SU-DHL-6 (cell line): ENCODE results near the gene VASN.

Experiments used
- H2AFZ ChIP-seq: fragments of 200-600 bp; sonication (generic); 2 replicates; pipeline ENCODE4 v1.6.1; 2014; ENCODE audit warnings: low read depth, mild to moderate bottlenecking, moderate library complexity, mixed read lengths, antibody characterized with exemption, low read length; ENCODE audit not compliant: severe bottlenecking
- H3F3A ChIP-seq: fragments of 200-600 bp; shearing (Covaris generic); 2 replicates; pipeline ENCODE4 v1.6.0; 2016; ENCODE audit warnings: antibody characterized with exemption, mild to moderate bottlenecking; ENCODE audit not compliant: insufficient read depth
- H3K27ac ChIP-seq: fragments of 200-600 bp; sonication (generic); 2 replicates; pipeline ENCODE4 v1.5.1; 2016; ENCODE audit warnings: low read depth, mild to moderate bottlenecking, low read length, moderate library complexity, mixed read lengths
- H3K27me3 ChIP-seq: fragments of 200-600 bp; sonication (generic), shearing (Covaris generic); 2 replicates; pipeline ENCODE4 v1.6.0; 2014; ENCODE audit warnings: mild to moderate bottlenecking, low read length
- H3K36me3 ChIP-seq: fragments of 200-600 bp; sonication (generic); 2 replicates; pipeline ENCODE4 v1.6.1; 2014; ENCODE audit warnings: mild to moderate bottlenecking, low read length, mixed read lengths
- H3K4me2 ChIP-seq: fragments of 300-600, 200-600 bp; shearing (Covaris generic), sonication (generic); 2 replicates; pipeline ENCODE4 v1.6.0; 2014; ENCODE audit warnings: low read length, low read depth, mild to moderate bottlenecking; ENCODE audit not compliant: poor library complexity, severe bottlenecking
- H3K4me3 ChIP-seq: fragments of 200-600 bp; sonication (generic); 2 replicates; pipeline ENCODE4 v1.5.1; 2014; ENCODE audit warnings: antibody characterized with exemption, low read length, mild to moderate bottlenecking, mixed read lengths; ENCODE audit not compliant: insufficient read depth, poor library complexity, severe bottlenecking
- H3K79me2 ChIP-seq: fragments of 200-600 bp; sonication (generic); 2 replicates; pipeline ENCODE4 v1.6.1; 2014; ENCODE audit warnings: mild to moderate bottlenecking, low read length, moderate library complexity; ENCODE audit not compliant: insufficient read depth
- H3K9ac ChIP-seq: fragments of 200-600 bp; sonication (generic); 2 replicates; pipeline ENCODE4 v1.7.0; 2014; ENCODE audit warnings: mild to moderate bottlenecking, low read length
- H3K9me2 ChIP-seq: fragments of 200-600 bp; sonication (generic); replicated peaks from 2 replicates; pipeline ENCODE4 v1.6.1; 2014; ENCODE audit warnings: low read length; ENCODE audit not compliant: insufficient read depth
- H3K9me3 ChIP-seq: fragments of 200-600 bp; sonication (generic); 2 replicates; pipeline ENCODE4 v1.6.1; 2014; ENCODE audit warnings: low read length, mixed read lengths; ENCODE audit not compliant: insufficient read depth
- H4K20me1 ChIP-seq: fragments of 200-600 bp; sonication (generic); 2 replicates; pipeline ENCODE4 v1.6.1; 2014; ENCODE audit warnings: low read depth, mild to moderate bottlenecking, antibody characterized with exemption, low read length, moderate library complexity, mixed read lengths
- EZH2phosphoT487 ChIP-seq: fragments of 200-600 bp; sonication (generic), shearing (Covaris generic); conservative IDR thresholded peaks from 2 replicates; pipeline ENCODE4 v1.6.1; 2018; ENCODE audit warnings: mild to moderate bottlenecking, antibody characterized with exemption, low read length, moderate library complexity, mixed read lengths
- TF ChIP-seq, protein P1 (sequence below): fragments of 200-600 bp; sonication (generic); IDR thresholded peaks from one replicate; pipeline ENCODE4 v1.5.1; 2017; ENCODE audit warnings: antibody characterized with exemption, mild to moderate bottlenecking, low read length, moderate library complexity; ENCODE audit not compliant: insufficient read depth, poor library complexity, severe bottlenecking

The VASN gene

DNA sequence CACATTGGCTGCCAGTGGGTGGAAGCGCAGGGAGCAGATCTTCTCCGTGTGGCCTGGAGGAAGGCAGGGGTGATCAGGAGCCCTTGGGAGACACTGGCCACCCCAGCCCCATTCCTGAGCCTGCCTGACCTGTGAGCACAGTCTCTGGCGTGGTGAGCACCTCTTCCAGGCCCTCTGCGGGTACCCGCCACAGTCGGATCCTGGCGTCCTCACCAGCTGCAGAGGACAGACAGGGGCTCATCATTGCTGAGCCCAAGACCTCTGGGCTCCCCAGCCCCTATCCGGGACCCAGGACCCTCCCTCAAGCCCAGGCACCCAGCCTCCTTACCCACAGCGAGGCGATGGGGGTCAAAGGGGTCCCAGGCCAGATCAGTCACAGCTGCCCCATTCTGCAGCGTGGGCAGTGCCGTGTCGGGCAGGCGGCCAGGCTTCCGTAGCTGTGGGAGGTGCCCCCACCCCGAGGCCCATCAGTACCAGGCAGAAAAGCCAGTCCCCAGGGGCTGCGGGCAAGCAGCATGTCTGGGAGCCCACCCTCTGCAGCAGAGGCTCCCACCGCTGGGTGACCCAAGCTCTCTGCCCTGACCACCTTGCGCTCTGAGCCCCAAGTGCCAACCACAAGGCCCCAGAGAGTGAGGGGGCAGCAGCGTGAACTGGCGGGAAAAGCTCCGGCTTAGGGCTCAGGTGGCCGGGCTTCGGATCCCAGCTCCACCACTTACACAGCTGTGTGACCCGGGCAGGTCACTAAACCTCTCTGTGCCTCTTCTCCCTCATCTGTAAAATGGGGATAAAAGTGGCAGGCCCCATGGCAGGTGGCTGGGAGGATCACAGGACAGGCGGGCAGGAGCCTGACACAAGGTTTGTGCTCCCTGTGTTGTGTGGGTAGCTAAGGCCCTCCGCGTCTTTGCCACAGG, 10.4 kb upstream of the VASN start:
- Histone ChIP-seq H3K4me2 (no peak overlapping the region), H2AFZ (no peak overlapping the region), H4K20me1 (no peaks in the 10 kb centered on the region), H3K27me3 (no peaks in the 10 kb centered on the region), H3K27ac (peak overlapping the region; percentile 89), H3K9ac (no peak overlapping the region), H3K9me3 (no peaks in the 10 kb centered on the region), H3F3A (peaks cover 13% of the 10 kb centered on the region; the same call in 1 of the 2 replicates), H3K36me3 (peaks cover 3% of the 10 kb centered on the region; the same call in 1 of the 2 replicates), H3K9me2 (no peaks in the 10 kb centered on the region), H3K4me3 (no peak overlapping the region), H3K79me2 (no peaks in the 10 kb centered on the region)
- TF ChIP-seq EZH2phosphoT487 = no peak
- TF ChIP-seq, protein P1, sequence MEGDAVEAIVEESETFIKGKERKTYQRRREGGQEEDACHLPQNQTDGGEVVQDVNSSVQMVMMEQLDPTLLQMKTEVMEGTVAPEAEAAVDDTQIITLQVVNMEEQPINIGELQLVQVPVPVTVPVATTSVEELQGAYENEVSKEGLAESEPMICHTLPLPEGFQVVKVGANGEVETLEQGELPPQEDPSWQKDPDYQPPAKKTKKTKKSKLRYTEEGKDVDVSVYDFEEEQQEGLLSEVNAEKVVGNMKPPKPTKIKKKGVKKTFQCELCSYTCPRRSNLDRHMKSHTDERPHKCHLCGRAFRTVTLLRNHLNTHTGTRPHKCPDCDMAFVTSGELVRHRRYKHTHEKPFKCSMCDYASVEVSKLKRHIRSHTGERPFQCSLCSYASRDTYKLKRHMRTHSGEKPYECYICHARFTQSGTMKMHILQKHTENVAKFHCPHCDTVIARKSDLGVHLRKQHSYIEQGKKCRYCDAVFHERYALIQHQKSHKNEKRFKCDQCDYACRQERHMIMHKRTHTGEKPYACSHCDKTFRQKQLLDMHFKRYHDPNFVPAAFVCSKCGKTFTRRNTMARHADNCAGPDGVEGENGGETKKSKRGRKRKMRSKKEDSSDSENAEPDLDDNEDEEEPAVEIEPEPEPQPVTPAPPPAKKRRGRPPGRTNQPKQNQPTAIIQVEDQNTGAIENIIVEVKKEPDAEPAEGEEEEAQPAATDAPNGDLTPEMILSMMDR = no peak

DNA sequence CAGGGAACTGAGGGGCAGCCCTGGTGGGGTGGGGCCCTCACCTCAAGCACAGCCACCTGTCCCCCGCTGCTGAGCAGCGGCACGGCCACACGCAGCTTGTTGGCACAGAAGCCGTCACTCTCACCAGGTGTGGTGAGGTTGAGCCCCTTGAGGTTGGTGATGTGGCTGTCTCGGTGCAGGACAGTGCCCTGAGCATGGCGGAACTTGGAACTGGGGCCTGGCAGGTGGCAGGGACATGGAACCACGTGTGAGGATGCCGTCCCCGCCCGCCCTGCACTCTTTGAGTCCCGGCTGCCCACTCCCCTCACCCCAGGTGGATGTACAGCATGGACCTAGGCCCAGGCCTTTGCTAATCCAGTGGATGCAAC, 9.7 kb upstream of the VASN start:
- H3K36me3 ChIP-seq = peaks cover 3% of the 10 kb centered on the region; the same call in 1 of the 2 replicates
- TF ChIP-seq EZH2phosphoT487 = no peak
- TF ChIP-seq, protein P1 = no peak
- peaks cover 13% of the 10 kb centered on the region; the same call in 1 of the 2 replicates for H3F3A ChIP-seq
- peak overlapping the region; percentile 89 for H3K27ac ChIP-seq
- no peaks in the 10 kb centered on the region for H3K9me2 ChIP-seq
- no peaks in the 10 kb centered on the region for H3K79me2 ChIP-seq
- no peaks in the 10 kb centered on the region for H3K9me3 ChIP-seq
- H2AFZ ChIP-seq = no peak overlapping the region
- no peaks in the 10 kb centered on the region for H4K20me1 ChIP-seq
- no peaks in the 10 kb centered on the region for H3K27me3 ChIP-seq
- peak overlapping the region; percentile 21; the same call in 1 of the 2 replicates for H3K9ac ChIP-seq
- peak overlapping the region; percentile 42 for H3K4me2 ChIP-seq
- no peak overlapping the region for H3K4me3 ChIP-seq

DNA sequence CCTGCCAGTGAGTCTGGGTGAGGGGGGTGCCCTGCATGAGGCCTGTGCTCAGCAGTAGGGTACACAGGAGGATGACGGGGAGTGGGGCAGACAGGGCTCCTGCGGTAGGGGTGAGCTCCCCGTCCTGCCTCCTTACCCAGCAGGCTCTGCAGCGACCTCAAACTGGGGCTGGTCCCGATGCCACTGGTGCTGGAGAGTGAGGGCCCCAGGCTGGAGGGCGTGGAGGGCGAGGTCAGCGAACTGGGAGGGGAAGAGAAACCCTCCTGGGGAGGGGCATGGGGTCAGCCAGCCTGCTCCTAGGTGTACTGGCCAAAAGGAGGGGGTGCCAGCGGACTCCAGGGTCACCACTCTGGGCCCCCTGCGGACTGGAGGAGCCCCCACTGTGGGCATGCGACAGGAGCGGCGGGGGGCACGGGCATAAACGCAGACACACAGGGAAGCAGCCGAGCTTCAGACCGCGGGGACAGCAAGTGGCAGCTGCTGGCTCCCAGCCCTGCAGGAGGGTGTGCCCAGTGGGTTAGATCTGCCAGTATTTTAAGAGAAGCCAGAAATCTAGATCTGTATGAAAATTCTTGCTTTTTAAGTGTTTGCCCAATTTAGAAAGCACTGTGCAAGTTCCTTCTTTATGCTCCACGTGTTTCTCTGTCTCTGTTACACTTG, 9.0 kb upstream of the VASN start:
- H3K36me3 ChIP-seq = peaks cover 3% of the 10 kb centered on the region; the same call in 1 of the 2 replicates
- H3K9me2 ChIP-seq = no peaks in the 10 kb centered on the region
- no peaks in the 10 kb centered on the region for H3K9me3 ChIP-seq
- H3K27me3 ChIP-seq = no peaks in the 10 kb centered on the region
- H3F3A ChIP-seq = peaks cover 13% of the 10 kb centered on the region; the same call in 1 of the 2 replicates
- peak overlapping the region; percentile 42 for H3K4me2 ChIP-seq
- H3K9ac ChIP-seq = peak overlapping the region; percentile 21; the same call in 1 of the 2 replicates
- no peak overlapping the region for H3K4me3 ChIP-seq
- no peaks in the 10 kb centered on the region for H4K20me1 ChIP-seq
- H3K27ac ChIP-seq = peak overlapping the region; percentile 89
- TF ChIP-seq, protein P1 = no peak
- no peak for TF ChIP-seq EZH2phosphoT487
- no peaks in the 10 kb centered on the region for H3K79me2 ChIP-seq
- H2AFZ ChIP-seq = no peak overlapping the region
